ENCODE results near the gene PIP5K1C. TPM values are rescaled to one million over a fixed set of nuclear protein-coding genes. Genes with fewer than 3 reads are reported as not detected.
A peak's percentile ranks its signal among the peaks of the same experiment; 100 is the strongest.
"Not testable (repeated sequence)": the region's sequence is repeated elsewhere in the genome, so short reads cannot be mapped to it uniquely, and the experiment has no call there.

Gene PIP5K1C
- total RNA-seq, 1 donor from 2014 or later: 75.7 TPM

DNA sequence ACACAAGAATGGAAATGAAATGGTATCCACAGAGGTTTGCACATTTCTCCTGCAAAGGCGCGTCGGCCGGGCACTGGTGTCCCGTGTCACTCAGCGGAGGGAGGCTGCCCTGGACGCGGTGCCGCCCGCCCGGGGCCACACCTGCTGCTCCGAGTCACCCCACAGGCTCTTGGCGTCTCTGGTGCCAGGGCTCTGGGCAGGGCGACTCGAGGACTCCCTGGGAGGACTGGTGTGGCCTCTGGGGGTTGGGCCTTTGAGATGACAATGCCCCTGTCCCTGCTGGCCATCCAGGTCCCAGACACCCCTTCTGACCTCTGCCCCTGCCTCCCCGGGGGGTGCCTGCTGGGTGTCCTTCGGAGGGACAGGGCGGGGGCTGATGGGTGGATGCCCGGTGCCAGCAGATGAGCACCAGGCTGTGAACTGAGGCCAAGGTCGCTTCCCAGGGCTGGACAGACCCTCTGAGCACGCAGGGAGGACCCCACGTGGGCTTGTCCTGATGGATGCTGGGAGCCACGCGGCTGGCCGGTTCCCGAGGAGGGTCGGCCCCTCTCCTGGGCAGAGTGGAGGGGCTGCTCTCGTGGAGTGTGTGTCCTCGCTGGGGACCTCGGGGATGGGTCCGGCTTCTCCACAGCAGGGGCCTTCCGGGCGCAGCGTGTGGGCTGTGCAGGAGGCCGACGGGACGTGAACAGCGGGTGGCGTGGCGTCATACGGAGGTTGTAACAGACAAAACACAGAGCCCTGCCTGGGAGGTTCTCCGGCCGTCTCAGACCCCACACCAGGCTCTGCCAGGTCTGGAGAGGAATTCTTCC lies 69.0 kb downstream of the PIP5K1C start:
- Mint-ChIP-seq H3K9me3 (ENCODE audit: unreplicated experiment) (no peaks in the 10 kb centered on the region), H3K27me3 (ENCODE audit: unreplicated experiment) (no peaks in the 10 kb centered on the region), H3K36me3 (ENCODE audit: unreplicated experiment) (peaks cover 4% of the 10 kb centered on the region), H3K27ac (ENCODE audit: unreplicated experiment) (no peak overlapping the region), H3K4me3 (ENCODE audit: unreplicated experiment) (no peak overlapping the region), H3K4me1 (ENCODE audit: unreplicated experiment) (peaks cover 6% of the 10 kb centered on the region)
- TF ChIP-seq, protein P1, sequence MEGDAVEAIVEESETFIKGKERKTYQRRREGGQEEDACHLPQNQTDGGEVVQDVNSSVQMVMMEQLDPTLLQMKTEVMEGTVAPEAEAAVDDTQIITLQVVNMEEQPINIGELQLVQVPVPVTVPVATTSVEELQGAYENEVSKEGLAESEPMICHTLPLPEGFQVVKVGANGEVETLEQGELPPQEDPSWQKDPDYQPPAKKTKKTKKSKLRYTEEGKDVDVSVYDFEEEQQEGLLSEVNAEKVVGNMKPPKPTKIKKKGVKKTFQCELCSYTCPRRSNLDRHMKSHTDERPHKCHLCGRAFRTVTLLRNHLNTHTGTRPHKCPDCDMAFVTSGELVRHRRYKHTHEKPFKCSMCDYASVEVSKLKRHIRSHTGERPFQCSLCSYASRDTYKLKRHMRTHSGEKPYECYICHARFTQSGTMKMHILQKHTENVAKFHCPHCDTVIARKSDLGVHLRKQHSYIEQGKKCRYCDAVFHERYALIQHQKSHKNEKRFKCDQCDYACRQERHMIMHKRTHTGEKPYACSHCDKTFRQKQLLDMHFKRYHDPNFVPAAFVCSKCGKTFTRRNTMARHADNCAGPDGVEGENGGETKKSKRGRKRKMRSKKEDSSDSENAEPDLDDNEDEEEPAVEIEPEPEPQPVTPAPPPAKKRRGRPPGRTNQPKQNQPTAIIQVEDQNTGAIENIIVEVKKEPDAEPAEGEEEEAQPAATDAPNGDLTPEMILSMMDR (IDR thresholded peaks at IDR 0.05): no peak
- no peak for DNase-seq (ENCODE audit: extremely low spot score, unreplicated experiment)

DNA sequence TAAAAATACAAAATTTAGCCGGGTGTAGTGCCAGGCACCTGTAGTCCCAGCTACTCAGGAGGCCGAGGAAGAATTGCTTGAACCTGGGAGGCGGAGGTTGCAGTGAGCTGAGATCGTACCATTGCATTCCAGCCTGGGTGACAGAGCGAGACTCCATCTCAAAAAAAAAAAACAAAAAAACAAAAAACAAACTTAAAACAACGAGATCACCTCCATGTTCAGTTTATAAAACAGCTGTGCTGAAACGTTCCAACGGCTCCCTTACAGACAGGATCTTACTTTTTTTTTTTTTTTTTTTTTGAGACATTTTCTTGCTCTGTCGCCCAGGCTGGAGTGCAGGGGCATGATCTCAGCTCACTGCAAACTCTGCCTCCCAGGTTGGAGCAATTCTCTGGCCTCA lies 71.5 kb downstream of the PIP5K1C start:
- H3K27ac Mint-ChIP-seq (ENCODE audit: unreplicated experiment); DNase-seq (ENCODE audit: extremely low spot score, unreplicated experiment); H3K9me3 Mint-ChIP-seq (ENCODE audit: unreplicated experiment); H3K36me3 Mint-ChIP-seq (ENCODE audit: unreplicated experiment); H3K27me3 Mint-ChIP-seq (ENCODE audit: unreplicated experiment); H3K4me3 Mint-ChIP-seq (ENCODE audit: unreplicated experiment): not testable (repeated sequence)
- H3K4me1 Mint-ChIP-seq (ENCODE audit: unreplicated experiment): peaks cover 27% of the 10 kb centered on the region

DNA sequence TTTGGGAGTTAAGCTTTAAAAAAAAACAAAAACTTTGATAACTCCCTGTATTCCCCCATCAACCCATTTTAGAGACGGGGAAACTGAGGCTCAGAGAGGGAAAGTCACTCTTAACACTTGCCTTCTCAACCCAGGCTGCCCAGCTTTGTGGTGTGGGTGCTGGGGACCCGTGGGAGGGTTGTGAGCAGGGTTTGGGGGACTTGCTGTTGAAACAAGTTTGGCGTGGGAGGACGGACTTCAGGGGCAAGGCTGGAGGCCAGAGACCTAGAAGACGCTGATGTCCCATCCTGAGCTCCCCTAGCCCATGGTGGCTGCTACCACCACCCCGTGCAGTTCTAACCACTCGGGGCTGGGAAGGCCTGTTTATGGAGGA lies 72.9 kb downstream of the PIP5K1C start:
- DNase-seq (ENCODE audit: extremely low spot score, unreplicated experiment): no peak
- Mint-ChIP-seq H3K4me1 (ENCODE audit: unreplicated experiment) (peaks cover 27% of the 10 kb centered on the region), H3K4me3 (ENCODE audit: unreplicated experiment) (peak overlapping the region; percentile 98), H3K9me3 (ENCODE audit: unreplicated experiment) (no peaks in the 10 kb centered on the region), H3K36me3 (ENCODE audit: unreplicated experiment) (peaks cover 4% of the 10 kb centered on the region), H3K27me3 (ENCODE audit: unreplicated experiment) (no peaks in the 10 kb centered on the region), H3K27ac (ENCODE audit: unreplicated experiment) (peak overlapping the region; percentile 98)
- TF ChIP-seq, protein P1 (IDR thresholded peaks at IDR 0.05): no peak

DNA sequence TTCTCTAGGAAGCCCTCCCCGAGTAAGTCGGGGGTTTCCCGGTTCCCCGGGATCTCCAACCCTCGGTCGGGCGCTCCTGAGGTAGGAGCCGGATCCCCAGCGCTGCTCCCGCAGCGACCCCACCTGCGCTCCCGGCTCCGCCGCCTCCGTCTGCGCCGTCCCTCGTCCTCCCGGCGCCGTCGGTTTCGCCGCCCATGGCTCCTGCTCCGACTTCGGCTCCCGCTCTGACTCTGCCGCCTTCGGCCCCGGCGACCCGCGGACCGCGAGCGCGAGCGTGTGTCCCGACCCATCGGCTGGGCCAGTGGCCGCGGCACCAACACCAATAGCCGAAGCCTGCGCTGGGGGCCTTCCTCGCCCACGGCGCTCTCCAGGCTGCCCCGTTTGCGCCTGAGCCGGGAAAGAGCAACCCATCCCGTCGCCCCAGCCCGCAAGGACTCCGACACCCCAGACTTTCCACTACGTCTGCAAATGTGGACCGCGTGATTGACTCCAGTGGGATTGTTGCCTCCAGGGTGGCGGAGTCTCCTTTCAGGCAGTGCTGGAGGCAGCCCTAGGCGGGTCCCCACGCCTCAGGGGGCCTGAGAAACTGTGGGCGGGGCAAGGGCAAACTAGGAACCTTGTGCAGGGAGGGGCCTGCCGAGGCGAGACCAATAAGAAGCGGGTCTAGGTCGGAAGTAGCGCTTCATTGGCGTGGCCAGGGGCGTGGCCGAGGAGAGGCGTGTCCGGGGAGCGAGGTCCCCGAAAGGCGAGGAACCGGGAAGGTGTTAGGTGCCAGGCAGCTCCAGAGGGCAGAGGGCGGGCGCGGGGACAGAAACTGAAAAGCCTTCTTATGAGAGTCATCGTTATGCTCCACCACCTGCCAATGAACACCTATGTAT lies 73.6 kb downstream of the PIP5K1C start, which contains the start of gene CACTIN:
Gene CACTIN (minus strand): TSS at position 318 of the 878 bp plus-strand sequence. CDS start 28 bp downstream, at position 290.
- TF ChIP-seq, protein P1 (IDR thresholded peaks at IDR 0.05): no peak
- peaks cover 27% of the 10 kb centered on the region for H3K4me1 Mint-ChIP-seq (ENCODE audit: unreplicated experiment)
- no peaks in the 10 kb centered on the region for H3K9me3 Mint-ChIP-seq (ENCODE audit: unreplicated experiment)
- DNase-seq (ENCODE audit: extremely low spot score, unreplicated experiment): peak; percentile 99
- peak within 1 kb of the TSS; percentile 98 for H3K27ac Mint-ChIP-seq (ENCODE audit: unreplicated experiment)
- peaks cover 6% of the 10 kb centered on the region for H3K36me3 Mint-ChIP-seq (ENCODE audit: unreplicated experiment)
- H3K4me3 Mint-ChIP-seq (ENCODE audit: unreplicated experiment): peak within 1 kb of the TSS; percentile 98
- H3K27me3 Mint-ChIP-seq (ENCODE audit: unreplicated experiment): no peaks in the 10 kb centered on the region

DNA sequence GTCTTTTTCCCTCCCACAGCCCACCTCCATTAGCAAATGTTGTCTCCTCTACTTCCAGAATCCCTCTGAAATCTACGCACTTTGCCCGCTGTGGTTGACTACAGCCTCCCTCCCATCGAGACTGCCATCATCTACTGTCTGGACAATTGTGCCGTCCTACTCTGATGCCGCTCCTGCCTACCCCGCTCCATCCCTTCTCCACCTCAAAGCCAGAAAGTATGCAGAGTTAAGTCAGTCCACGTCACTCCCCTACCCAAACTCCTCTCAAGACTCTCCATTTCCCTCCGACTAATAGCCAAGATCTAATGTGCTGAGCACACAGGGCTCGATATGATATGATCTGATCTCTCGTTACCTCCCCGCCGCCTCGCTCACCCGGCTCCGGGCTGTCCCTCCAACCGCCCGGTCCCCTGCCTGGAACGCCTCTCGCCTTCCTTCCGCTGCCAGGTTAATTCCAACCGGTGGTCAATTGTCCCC lies 74.2 kb downstream of the PIP5K1C start:
- H3K27me3 Mint-ChIP-seq (ENCODE audit: unreplicated experiment): no peaks in the 10 kb centered on the region
- H3K36me3 Mint-ChIP-seq (ENCODE audit: unreplicated experiment): peaks cover 6% of the 10 kb centered on the region
- peak overlapping the region; percentile 98 for H3K4me3 Mint-ChIP-seq (ENCODE audit: unreplicated experiment)
- H3K27ac Mint-ChIP-seq (ENCODE audit: unreplicated experiment): peak overlapping the region; percentile 98
- DNase-seq (ENCODE audit: extremely low spot score, unreplicated experiment): no peak
- H3K9me3 Mint-ChIP-seq (ENCODE audit: unreplicated experiment): no peaks in the 10 kb centered on the region
- TF ChIP-seq, protein P1 (IDR thresholded peaks at IDR 0.05): no peak
- H3K4me1 Mint-ChIP-seq (ENCODE audit: unreplicated experiment): peaks cover 27% of the 10 kb centered on the region
